HepG2 (cell line): ENCODE data around the gene TDRD5. TPM values are rescaled to one million over a fixed set of nuclear protein-coding genes. Genes with fewer than 3 reads are reported as not detected.

Experiments used
- polyA plus RNA-seq, 8 experiments: library from polyadenylated mRNA; depleted of rRNA in 3 of 8; stranded (reverse) in 7 of 8; unstranded in 1 of 8; fragments of >200 nt; fragmentation: Illumina TruSeq in 4 of 8; extraction: Trizol in 4 of 8; gene quantifications; 2 replicates each; pipeline versions ENCODE4 v1.2.1 to v1.2.3, GENCODE V29; 2011 to 2016; ENCODE audit warnings: low read depth in 4 of 8, missing spikeins in 1 of 8, mixed read lengths in 1 of 8; ENCODE audit not compliant: insufficient read depth in 1 of 8
- total RNA-seq, 5 experiments: library from RNA; depleted of rRNA; stranded (reverse); fragments of >200 nt; fragmentation: Illumina TruSeq; extraction: Trizol; gene quantifications; 2 replicates each; pipeline ENCODE4 v1.2.3, GENCODE V29; 2016; ENCODE audit warnings: low read depth in 1 of 5
- TF ChIP-seq, protein P1 (sequence below), 2 experiments: fragments of 450-650 bp in 1 of 2; sonication (generic) in 1 of 2; formaldehyde crosslinking in 1 of 2; IDR thresholded peaks; 2 replicates each; pipeline versions ENCODE4 v1.6.1 to v1.8.0; 2016 to 2022; ENCODE audit warnings: antibody characterized with exemption in 1 of 2, mild to moderate bottlenecking in 1 of 2, missing genetic modification reagents in 1 of 2
- TF ChIP-seq, protein P2 (sequence below): IDR thresholded peaks from 2 replicates; pipeline ENCODE4 v1.6.1; 2012; ENCODE audit warnings: low read depth, low read length, improper control_type of control experiment

The TDRD5 gene
- total and polyA plus RNA-seq, 2 of the 13 experiments (the other 11 are each of a cell fraction or from before 2014, with no cell fraction given) = not detected

DNA sequence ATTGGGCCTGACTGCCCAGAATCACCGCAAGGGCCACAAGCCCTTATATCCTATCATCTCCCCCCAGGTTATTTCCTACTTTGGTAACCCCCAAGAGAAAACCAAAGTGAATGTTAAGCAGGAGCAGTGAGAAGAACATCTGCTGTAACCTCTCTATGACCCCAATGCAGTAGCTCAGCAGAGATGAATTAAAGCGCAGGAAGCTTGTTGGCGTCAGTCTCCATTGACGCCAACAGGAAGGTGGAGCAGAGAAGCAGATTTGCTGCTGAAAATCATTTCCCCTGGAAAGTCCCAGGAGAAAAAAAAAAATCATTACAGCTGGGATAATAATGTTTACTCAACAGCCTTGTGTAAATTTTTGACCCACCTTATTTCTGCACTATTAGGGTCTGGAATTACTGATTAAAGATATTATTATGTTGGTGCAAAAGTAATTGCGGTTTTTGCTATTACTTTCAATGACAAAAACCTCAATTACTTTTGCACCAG, 118.3 kb downstream of the TDRD5 start (continued):
- TF ChIP-seq, protein P1, sequence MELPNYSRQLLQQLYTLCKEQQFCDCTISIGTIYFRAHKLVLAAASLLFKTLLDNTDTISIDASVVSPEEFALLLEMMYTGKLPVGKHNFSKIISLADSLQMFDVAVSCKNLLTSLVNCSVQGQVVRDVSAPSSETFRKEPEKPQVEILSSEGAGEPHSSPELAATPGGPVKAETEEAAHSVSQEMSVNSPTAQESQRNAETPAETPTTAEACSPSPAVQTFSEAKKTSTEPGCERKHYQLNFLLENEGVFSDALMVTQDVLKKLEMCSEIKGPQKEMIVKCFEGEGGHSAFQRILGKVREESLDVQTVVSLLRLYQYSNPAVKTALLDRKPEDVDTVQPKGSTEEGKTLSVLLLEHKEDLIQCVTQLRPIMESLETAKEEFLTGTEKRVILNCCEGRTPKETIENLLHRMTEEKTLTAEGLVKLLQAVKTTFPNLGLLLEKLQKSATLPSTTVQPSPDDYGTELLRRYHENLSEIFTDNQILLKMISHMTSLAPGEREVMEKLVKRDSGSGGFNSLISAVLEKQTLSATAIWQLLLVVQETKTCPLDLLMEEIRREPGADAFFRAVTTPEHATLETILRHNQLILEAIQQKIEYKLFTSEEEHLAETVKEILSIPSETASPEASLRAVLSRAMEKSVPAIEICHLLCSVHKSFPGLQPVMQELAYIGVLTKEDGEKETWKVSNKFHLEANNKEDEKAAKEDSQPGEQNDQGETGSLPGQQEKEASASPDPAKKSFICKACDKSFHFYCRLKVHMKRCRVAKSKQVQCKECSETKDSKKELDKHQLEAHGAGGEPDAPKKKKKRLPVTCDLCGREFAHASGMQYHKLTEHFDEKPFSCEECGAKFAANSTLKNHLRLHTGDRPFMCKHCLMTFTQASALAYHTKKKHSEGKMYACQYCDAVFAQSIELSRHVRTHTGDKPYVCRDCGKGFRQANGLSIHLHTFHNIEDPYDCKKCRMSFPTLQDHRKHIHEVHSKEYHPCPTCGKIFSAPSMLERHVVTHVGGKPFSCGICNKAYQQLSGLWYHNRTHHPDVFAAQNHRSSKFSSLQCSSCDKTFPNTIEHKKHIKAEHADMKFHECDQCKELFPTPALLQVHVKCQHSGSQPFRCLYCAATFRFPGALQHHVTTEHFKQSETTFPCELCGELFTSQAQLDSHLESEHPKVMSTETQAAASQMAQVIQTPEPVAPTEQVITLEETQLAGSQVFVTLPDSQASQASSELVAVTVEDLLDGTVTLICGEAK (IDR thresholded peaks at IDR 0.05) = peak; percentile 85
- TF ChIP-seq, protein P1 (CRISPR knock-in tag; IDR thresholded peaks at IDR 0.05) = no peak
- TF ChIP-seq, protein P2, sequence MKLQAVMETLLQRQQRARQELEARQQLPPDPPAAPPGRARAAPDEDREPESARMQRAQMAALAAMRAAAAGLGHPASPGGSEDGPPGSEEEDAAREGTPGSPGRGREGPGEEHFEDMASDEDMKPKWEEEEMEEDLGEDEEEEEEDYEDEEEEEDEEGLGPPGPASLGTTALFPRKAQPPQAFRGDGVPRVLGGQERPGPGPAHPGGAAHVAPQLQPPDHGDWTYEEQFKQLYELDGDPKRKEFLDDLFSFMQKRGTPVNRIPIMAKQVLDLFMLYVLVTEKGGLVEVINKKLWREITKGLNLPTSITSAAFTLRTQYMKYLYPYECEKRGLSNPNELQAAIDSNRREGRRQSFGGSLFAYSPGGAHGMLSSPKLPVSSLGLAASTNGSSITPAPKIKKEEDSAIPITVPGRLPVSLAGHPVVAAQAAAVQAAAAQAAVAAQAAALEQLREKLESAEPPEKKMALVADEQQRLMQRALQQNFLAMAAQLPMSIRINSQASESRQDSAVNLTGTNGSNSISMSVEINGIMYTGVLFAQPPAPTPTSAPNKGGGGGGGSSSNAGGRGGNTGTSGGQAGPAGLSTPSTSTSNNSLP = no peak
